Keratinocyte (primary cell): ENCODE results near the gene SUN3.

Source experiments
- EZH2 ChIP-seq: IDR thresholded peaks from one replicate; pipeline ENCODE4 v1.6.1; 2012; ENCODE audit warnings: inconsistent platforms, mild to moderate bottlenecking, low read length, moderate library complexity
- TF ChIP-seq, protein P1 (sequence below), 3 experiments: IDR thresholded peaks in 1 of 3; conservative IDR thresholded peaks in 1 of 3; optimal IDR thresholded peaks in 1 of 3; 2 replicates in 2 of 3; 3 replicates in 1 of 3; pipeline versions ENCODE3 to v1.5.1; 2011; ENCODE audit warnings: low read length in 3 of 3, mild to moderate bottlenecking in 3 of 3, moderate library complexity in 2 of 3, control low read depth in 1 of 3, inconsistent platforms in 1 of 3; ENCODE audit not compliant: insufficient read depth in 2 of 3; ENCODE audit errors: extremely low read depth in 1 of 3

DNA sequence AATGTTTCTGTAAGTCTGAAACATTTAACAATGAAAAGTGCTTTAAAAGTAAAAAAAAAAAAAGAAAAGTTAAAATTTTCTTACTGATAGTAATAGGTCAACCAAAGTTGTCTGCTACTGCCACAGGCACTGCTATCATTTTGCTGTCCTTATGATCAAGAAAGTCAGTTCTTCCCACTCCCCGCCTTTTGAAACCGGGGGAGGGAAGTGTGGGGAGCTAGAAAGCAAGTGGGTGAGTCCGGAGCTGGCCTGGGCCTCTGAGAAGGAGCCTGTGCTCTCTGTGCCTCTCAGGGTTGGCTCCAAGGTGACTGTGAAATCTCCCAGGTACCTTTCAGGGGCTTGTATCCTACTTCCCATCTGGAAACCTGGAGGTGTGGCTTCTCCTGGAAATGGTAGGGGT lies 13.7 kb upstream of the SUN3 start:
- TF ChIP-seq, protein P1, sequence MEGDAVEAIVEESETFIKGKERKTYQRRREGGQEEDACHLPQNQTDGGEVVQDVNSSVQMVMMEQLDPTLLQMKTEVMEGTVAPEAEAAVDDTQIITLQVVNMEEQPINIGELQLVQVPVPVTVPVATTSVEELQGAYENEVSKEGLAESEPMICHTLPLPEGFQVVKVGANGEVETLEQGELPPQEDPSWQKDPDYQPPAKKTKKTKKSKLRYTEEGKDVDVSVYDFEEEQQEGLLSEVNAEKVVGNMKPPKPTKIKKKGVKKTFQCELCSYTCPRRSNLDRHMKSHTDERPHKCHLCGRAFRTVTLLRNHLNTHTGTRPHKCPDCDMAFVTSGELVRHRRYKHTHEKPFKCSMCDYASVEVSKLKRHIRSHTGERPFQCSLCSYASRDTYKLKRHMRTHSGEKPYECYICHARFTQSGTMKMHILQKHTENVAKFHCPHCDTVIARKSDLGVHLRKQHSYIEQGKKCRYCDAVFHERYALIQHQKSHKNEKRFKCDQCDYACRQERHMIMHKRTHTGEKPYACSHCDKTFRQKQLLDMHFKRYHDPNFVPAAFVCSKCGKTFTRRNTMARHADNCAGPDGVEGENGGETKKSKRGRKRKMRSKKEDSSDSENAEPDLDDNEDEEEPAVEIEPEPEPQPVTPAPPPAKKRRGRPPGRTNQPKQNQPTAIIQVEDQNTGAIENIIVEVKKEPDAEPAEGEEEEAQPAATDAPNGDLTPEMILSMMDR (optimal IDR thresholded peaks at IDR 0.05 in 1 of 3, IDR thresholded peaks at IDR 0.05 in 1 of 3, conservative IDR thresholded peaks at IDR 0.05 in 1 of 3; ENCODE audit: extremely low read depth in 1 of 3, insufficient read depth in 2 of 3, low read length in 3 of 3), result no peak
- no peak for TF ChIP-seq EZH2
